Esophagus squamous epithelium (tissue), 4 donors: Measurements from ENCODE around the gene LIMCH1.

ENCODE experiments used
- CTCF ChIP-seq, 6 experiments: fragments of 450-650 bp in 4 of 6; fragments of 200-600 bp in 2 of 6; sonication (generic) in 2 of 6; IDR thresholded peaks; one replicate each; pipeline ENCODE4 v1.5.1; 2016 to 2019; ENCODE audit warnings: antibody characterized with exemption in 6 of 6, mild to moderate bottlenecking in 4 of 6, moderate library complexity in 4 of 6
- POLR2A ChIP-seq, 4 donors: fragments of 450-650 bp; IDR thresholded peaks; one replicate each; pipeline ENCODE4 v1.6.1; 2017; ENCODE audit warnings: antibody characterized with exemption in 4 of 4, mild to moderate bottlenecking in 4 of 4, moderate library complexity in 3 of 4

- TF ChIP-seq CTCF (IDR thresholded peaks at IDR 0.05) (no peak), POLR2A (IDR thresholded peaks at IDR 0.05) (no peak)
These were observed 143.1 kb downstream of the LIMCH1 start for GRCh38 chr4:41681054-41681453.
